GM19467 (cell line): ENCODE data around the gene TLCD5.

ENCODE experiments used
- ATAC-seq: cut with Tn5 transposase; IDR thresholded peaks from one replicate; pipeline ENCODE4 v1.9.1; 2021; ENCODE audit warnings: mild to moderate bottlenecking, moderate library complexity; ENCODE audit not compliant: unreplicated experiment

TLCD5 gene

DNA sequence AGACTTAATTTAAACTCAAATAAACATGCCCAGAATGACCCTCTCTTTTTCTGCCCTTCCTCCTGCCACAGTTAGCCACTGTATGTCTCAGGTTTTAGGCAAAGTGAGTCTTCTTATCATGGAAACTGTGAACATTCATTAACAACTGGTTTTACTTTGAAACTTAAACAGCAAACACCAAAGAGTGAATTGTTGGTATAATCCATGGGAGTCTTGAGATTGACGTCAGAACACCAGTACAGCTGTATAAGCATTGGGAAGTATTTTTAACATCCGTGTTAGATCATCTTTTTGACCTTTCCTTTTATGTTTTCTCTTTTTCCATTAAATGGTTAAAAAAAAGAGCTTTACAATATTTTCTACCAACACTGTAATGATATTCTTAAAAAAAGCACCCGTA, 50.0 kb downstream of the TLCD5 start:
- no peak for ATAC-seq

DNA sequence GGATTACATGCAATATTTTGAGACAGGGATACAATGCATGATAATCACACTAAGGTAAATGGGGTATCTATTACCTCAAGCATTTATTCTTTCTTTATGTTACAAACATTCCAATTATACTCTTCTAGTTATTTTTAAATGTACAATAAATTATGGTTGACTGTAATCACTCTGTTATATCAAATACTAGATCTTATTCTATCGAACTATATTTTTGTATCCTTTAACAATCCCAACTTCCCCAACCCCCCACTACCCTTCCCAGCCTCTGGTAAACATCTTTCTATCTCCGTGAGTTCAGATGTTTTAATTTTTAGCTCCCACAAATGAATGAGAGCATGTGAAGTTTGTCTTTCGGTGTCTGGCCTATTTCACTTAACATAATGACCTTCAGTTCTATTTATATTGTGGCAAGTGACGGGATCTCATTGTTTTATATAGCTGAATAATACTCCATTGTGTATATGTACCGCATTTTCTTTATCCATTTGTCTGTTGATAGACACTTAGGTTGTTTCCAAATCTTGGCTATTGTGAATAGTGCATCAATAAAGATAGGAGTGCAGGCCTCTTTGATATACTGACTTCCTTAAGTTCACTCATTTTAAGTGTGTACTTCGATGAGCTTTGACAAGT, 51.6 kb downstream of the TLCD5 start:
- no peak for ATAC-seq

DNA sequence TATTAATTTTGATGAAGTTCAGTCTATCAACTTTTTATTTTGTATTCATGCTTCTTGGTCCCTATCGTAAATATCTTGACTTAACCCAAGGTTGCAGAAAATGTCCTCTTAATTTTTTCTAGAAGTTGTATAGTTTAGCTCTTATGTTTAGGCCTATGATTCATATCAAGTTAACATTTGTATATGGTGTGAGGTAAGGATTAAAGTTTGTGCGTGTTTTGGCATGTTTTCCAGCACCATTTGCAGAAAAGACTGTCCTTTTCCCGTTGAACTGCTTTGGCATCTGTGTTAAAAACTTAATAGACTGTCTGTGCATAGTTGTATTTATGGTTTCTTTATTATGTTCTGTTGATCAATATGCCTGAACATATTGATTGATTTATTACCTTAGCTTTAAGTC, 53.4 kb downstream of the TLCD5 start:
- no peak for ATAC-seq

- ATAC-seq, result no peak
Measured at GRCh38 chr11:120381401-120381800, 56.3 kb downstream of the TLCD5 start.
